Prostate gland (tissue), 2 donors: ENCODE measurements around the gene MCHR1.

ENCODE experiments used
- CTCF ChIP-seq, 4 experiments: fragments of 200-600 bp in 2 of 4; fragments of 450-650 bp in 2 of 4; sonication (generic) in 2 of 4; IDR thresholded peaks; 1 replicate in 3 of 4; 2 replicates in 1 of 4; pipeline ENCODE4 v1.5.1; 2016 to 2019; ENCODE audit warnings: antibody characterized with exemption in 4 of 4, mild to moderate bottlenecking in 2 of 4, moderate library complexity in 2 of 4
- POLR2A ChIP-seq: fragments of 450-650 bp; IDR thresholded peaks from one replicate; pipeline ENCODE4 v1.6.1; 2016; ENCODE audit warnings: antibody characterized with exemption, mild to moderate bottlenecking

- no peak for TF ChIP-seq CTCF (IDR thresholded peaks at IDR 0.05)
- no peak for TF ChIP-seq POLR2A
Observed at GRCh38 chr22:40678493-40679248, 613 bp upstream of the MCHR1 start.
